HCT116 (cell line): ENCODE results near the gene ESPN. TPM values are rescaled to one million over a fixed set of nuclear protein-coding genes. Genes with fewer than 3 reads are reported as not detected.

Source experiments
- ATAC-seq: fragments of 200-7000 bp; cut with Tn5 transposase; 2 replicates; pipeline ENCODE4 v1.9.1; 2020; ENCODE audit warnings: mild to moderate bottlenecking, moderate library complexity
- BruUV-seq: library from RNA; stranded (reverse); fragments of 400-500 nt; replicated peaks from 2 replicates; lab custom pipeline; 2021; lab: Mats Ljungman, UMichigan
- CTCF ChIA-PET: fragments of 300-600 bp; sonication (Branson Sonifier 250); formaldehyde crosslinking; loops from one replicate; lab custom pipeline; 2021; ENCODE audit warnings: antibody characterized with exemption; lab: Charles Lee
- POLR2A ChIA-PET: fragments of 300-600, 350-600 bp; sonication (Branson Sonifier 250); formaldehyde crosslinking; loops from one replicate; lab custom pipeline; 2021; ENCODE audit warnings: antibody characterized with exemption; lab: Charles Lee
- RAD21 ChIA-PET, 2 experiments: fragments of 300-600 bp; sonication (Branson Sonifier 250); formaldehyde crosslinking; loops; one replicate each; lab custom pipeline; 2023; ENCODE audit warnings: low total read pairs in 2 of 2; ENCODE audit not compliant: uncharacterized antibody in 2 of 2, unreplicated experiment in 2 of 2, low non-redundant PET in 1 of 2; lab: Charles Lee
- DNase-seq: peaks from one replicate; pipeline ENCODE4 v3.0.0-alpha.2; 2010; ENCODE audit warnings: low read depth, low spot score
- H2AFZ ChIP-seq: fragments of 200-600 bp; shearing (Covaris generic), sonication (generic); 2 replicates; pipeline ENCODE4 v1.6.1; 2017; ENCODE audit warnings: low read depth, mixed run types, mixed read lengths, antibody characterized with exemption, low read length; ENCODE audit not compliant: poor library complexity, severe bottlenecking
- H3K27ac ChIP-seq: 2 replicates; pipeline ENCODE4 v1.5.1; 2012; ENCODE audit warnings: low read depth, low read length
- H3K27me3 ChIP-seq: fragments of 200-600 bp; sonication (generic); 2 replicates; pipeline ENCODE4 v1.6.1; 2016; ENCODE audit warnings: mixed run types, low read length, mixed read lengths; ENCODE audit not compliant: insufficient read depth
- H3K36me3 ChIP-seq, 2 experiments: fragments of 200-500 bp in 1 of 2; fragments of 200-600 bp in 1 of 2; sonication (Bioruptor generic) in 1 of 2; sonication (generic) in 1 of 2; 2 replicates each; pipeline versions ENCODE4 v1.5.1 to v1.6.1; 2014 to 2016; ENCODE audit warnings: low read length in 2 of 2, inconsistent platforms in 1 of 2, mixed read lengths in 1 of 2, mixed run types in 1 of 2; ENCODE audit not compliant: insufficient read depth in 2 of 2, control insufficient read depth in 1 of 2
- H3K4me1 ChIP-seq, 2 experiments: fragments of 200-600 bp in 1 of 2; sonication (generic) in 1 of 2; 2 replicates each; pipeline versions ENCODE4 v1.5.1 to v1.6.1; 2012 to 2017; ENCODE audit warnings: low read length in 2 of 2, inconsistent platforms in 1 of 2, mild to moderate bottlenecking in 1 of 2, mixed read lengths in 1 of 2, mixed run types in 1 of 2, moderate library complexity in 1 of 2; ENCODE audit not compliant: insufficient read depth in 2 of 2, control insufficient read depth in 1 of 2
- H3K4me2 ChIP-seq: fragments of 200-600 bp; sonication (generic); 2 replicates; pipeline ENCODE4 v1.6.1; 2017; ENCODE audit warnings: mixed run types, low read length, mixed read lengths
- H3K4me3 ChIP-seq, 2 experiments: fragments of 200-600 bp in 1 of 2; sonication (generic) in 1 of 2; replicated peaks in 1 of 2; 2 replicates each; pipeline ENCODE4 v1.5.1; 2011 to 2016; ENCODE audit warnings: low read length in 2 of 2, control low read depth in 1 of 2, low read depth in 1 of 2, mild to moderate bottlenecking in 1 of 2, mixed read lengths in 1 of 2, mixed run types in 1 of 2
- H3K79me2 ChIP-seq: fragments of 200-600 bp; sonication (generic); 2 replicates; pipeline ENCODE4 v1.6.1; 2017; ENCODE audit warnings: mild to moderate bottlenecking, mixed run types, low read length, moderate library complexity, mixed read lengths; ENCODE audit not compliant: insufficient read depth
- H3K9ac ChIP-seq: fragments of 200-600 bp; sonication (generic); 2 replicates; pipeline ENCODE4 v1.6.1; 2016; ENCODE audit warnings: low read length, mixed read lengths
- H3K9me2 ChIP-seq: fragments of 200-600 bp; sonication (generic), shearing (Covaris generic); 2 replicates; pipeline ENCODE4 v1.6.1; 2017; ENCODE audit warnings: mixed run types, mild to moderate bottlenecking, moderate library complexity; ENCODE audit not compliant: insufficient read depth
- H3K9me3 ChIP-seq, 2 experiments: fragments of 200-500 bp in 1 of 2; fragments of 200-600 bp in 1 of 2; sonication (Bioruptor generic) in 1 of 2; sonication (generic) in 1 of 2; 2 replicates each; pipeline ENCODE4 v1.6.1; 2014 to 2017; ENCODE audit warnings: low read length in 2 of 2, mixed read lengths in 2 of 2, inconsistent platforms in 1 of 2, low read depth in 1 of 2, mild to moderate bottlenecking in 1 of 2, mixed run types in 1 of 2, moderate library complexity in 1 of 2; ENCODE audit not compliant: control insufficient read depth in 1 of 2, insufficient read depth in 1 of 2
- H4K20me1 ChIP-seq: fragments of 200-600 bp; sonication (generic), shearing (Covaris generic); 2 replicates; pipeline ENCODE4 v1.6.1; 2017; ENCODE audit warnings: mixed run types, mild to moderate bottlenecking, moderate library complexity; ENCODE audit not compliant: insufficient read depth
- ATF3 ChIP-seq: IDR thresholded peaks from 2 replicates; pipeline ENCODE4 v1.6.1; 2012
- CEBPB ChIP-seq: IDR thresholded peaks from 2 replicates; pipeline ENCODE4 v1.6.1; 2012; ENCODE audit warnings: low read depth
- ELF1 ChIP-seq: IDR thresholded peaks from 2 replicates; pipeline ENCODE4 v1.6.1; 2012; ENCODE audit warnings: low read depth, borderline replicate concordance
- EZH2 ChIP-seq: fragments of 200-600 bp; sonication (generic); IDR thresholded peaks from 2 replicates; pipeline ENCODE4 v1.6.1; 2017; ENCODE audit warnings: antibody characterized with exemption, mixed run types
- FOSL1 ChIP-seq: IDR thresholded peaks from 2 replicates; pipeline ENCODE4 v1.6.1; 2012; ENCODE audit warnings: low read depth
- JUND ChIP-seq: IDR thresholded peaks from 2 replicates; pipeline ENCODE4 v1.6.1; 2012
- POLR2A ChIP-seq: IDR thresholded peaks from 2 replicates; pipeline ENCODE4 v1.7.0; 2011; ENCODE audit warnings: borderline replicate concordance; ENCODE audit not compliant: insufficient read depth, insufficient read length; ENCODE audit errors: extremely low read depth
- POLR2AphosphoS5 ChIP-seq: IDR thresholded peaks from 2 replicates; pipeline ENCODE4 v1.6.1; 2011; ENCODE audit warnings: mild to moderate bottlenecking, low read depth, low read length, moderate library complexity
- SIN3A ChIP-seq: IDR thresholded peaks from 2 replicates; pipeline ENCODE4 v1.6.1; 2012; ENCODE audit warnings: low read depth
- TCF7L2 ChIP-seq: IDR thresholded peaks from 2 replicates; pipeline ENCODE4 v1.7.0; 2011; ENCODE audit warnings: borderline replicate concordance, inconsistent platforms; ENCODE audit not compliant: insufficient read depth, insufficient read length; ENCODE audit errors: extremely low read depth
- ZFX ChIP-seq: fragments of 450-650 bp; IDR thresholded peaks from 2 replicates; pipeline ENCODE4 v1.6.1; 2017
- ZNF274 ChIP-seq: fragments of 200-500 bp; sonication (Bioruptor generic); IDR thresholded peaks from 2 replicates; pipeline ENCODE4 v1.6.1; 2014; ENCODE audit warnings: mild to moderate bottlenecking, low read depth, low read length, inconsistent platforms
- intact Hi-C: fragments of 100-400 bp; cut with micrococcal nuclease; formaldehyde crosslinking; loops from 2 replicates; pipeline ENCODE4 v1.10.0; 2022
- total RNA-seq: library from RNA; stranded (reverse); gene quantifications from one replicate; pipeline ENCODE4 v1.2.1, GENCODE V29; 2021; ENCODE audit not compliant: unreplicated experiment
- TF ChIP-seq, protein P1 (sequence below): IDR thresholded peaks from 2 replicates; pipeline ENCODE4 v1.6.1; 2012; ENCODE audit warnings: low read depth
- TF ChIP-seq, protein P2 (sequence below): IDR thresholded peaks from 2 replicates; pipeline ENCODE4 v1.6.1; 2012

ESPN gene
- total RNA-seq, 1 experiment from 2014 or later, result 114 TPM

DNA sequence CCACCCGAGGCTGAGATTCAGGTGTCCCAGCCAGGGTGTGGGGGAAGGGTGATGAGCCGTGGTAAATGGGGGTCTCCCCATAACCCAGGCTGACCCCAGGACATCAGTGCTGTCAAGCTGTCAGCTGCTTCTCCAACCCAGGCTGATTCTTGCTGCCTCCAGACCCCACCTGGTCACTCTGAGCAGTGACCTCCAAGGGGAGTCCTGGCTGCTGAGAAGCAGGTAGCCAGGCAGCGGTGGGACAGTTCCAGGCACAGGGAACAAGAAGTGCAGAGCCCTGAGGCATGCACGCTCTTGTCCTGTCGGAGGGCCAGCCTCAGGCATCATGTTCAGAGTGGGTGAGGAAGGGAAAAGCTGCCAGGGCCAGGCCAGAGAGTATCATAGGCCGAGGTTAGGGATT lies 1.1 kb downstream of the ESPN start (continued):
- TF ChIP-seq, protein P1, sequence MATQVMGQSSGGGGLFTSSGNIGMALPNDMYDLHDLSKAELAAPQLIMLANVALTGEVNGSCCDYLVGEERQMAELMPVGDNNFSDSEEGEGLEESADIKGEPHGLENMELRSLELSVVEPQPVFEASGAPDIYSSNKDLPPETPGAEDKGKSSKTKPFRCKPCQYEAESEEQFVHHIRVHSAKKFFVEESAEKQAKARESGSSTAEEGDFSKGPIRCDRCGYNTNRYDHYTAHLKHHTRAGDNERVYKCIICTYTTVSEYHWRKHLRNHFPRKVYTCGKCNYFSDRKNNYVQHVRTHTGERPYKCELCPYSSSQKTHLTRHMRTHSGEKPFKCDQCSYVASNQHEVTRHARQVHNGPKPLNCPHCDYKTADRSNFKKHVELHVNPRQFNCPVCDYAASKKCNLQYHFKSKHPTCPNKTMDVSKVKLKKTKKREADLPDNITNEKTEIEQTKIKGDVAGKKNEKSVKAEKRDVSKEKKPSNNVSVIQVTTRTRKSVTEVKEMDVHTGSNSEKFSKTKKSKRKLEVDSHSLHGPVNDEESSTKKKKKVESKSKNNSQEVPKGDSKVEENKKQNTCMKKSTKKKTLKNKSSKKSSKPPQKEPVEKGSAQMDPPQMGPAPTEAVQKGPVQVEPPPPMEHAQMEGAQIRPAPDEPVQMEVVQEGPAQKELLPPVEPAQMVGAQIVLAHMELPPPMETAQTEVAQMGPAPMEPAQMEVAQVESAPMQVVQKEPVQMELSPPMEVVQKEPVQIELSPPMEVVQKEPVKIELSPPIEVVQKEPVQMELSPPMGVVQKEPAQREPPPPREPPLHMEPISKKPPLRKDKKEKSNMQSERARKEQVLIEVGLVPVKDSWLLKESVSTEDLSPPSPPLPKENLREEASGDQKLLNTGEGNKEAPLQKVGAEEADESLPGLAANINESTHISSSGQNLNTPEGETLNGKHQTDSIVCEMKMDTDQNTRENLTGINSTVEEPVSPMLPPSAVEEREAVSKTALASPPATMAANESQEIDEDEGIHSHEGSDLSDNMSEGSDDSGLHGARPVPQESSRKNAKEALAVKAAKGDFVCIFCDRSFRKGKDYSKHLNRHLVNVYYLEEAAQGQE, result no peak
- TF ChIP-seq JUND (no peak), POLR2AphosphoS5 (no peak)

- Histone ChIP-seq H4K20me1 (no peaks in the 10 kb centered on the region), H3K9ac (peak overlapping the region; percentile 73), H3K79me2 (peaks cover 11% of the 10 kb centered on the region; the same call in 1 of the 2 replicates), H3K9me2 (no peaks in the 10 kb centered on the region), H2AFZ (no peak overlapping the region), H3K4me3 (peak overlapping the region; percentile 62 to 76; a peak in 2 of 4 replicates), H3K27ac (peak overlapping the region; percentile 81), H3K4me2 (peak overlapping the region; percentile 83), H3K9me3 (no peaks in the 10 kb centered on the region), H3K27me3 (no peaks in the 10 kb centered on the region), H3K4me1 (peaks cover 48 to 71% of the 10 kb centered on the region in 2 experiments), H3K36me3 (no peaks in the 10 kb centered on the region)
- ChIA-PET CTCF (interaction anchor here (2.7 kb wide), 1 partner anchor 12 kb away, joined by 19 read pairs; no protein-coding TSS in a partner anchor), POLR2A (interaction anchor here (0.7 to 0.9 kb wide), 2 partner anchors 11 to 14 kb away, joined by 3 to 4 read pairs; no protein-coding TSS in a partner anchor), RAD21 (no interaction called here)
- BruUV-seq, result no TSS peak
- no peak for ATAC-seq
- no peak for DNase-seq
- intact Hi-C loops, result no loop called here
- TF ChIP-seq JUND (no peak), SIN3A (no peak), CEBPB (no peak), ZNF274 (no peak), ZFX (no peak), POLR2AphosphoS5 (no peak), ELF1 (no peak), POLR2A (no peak), ATF3 (no peak), EZH2 (no peak), FOSL1 (no peak), TCF7L2 (no peak)
- TF ChIP-seq, protein P2, sequence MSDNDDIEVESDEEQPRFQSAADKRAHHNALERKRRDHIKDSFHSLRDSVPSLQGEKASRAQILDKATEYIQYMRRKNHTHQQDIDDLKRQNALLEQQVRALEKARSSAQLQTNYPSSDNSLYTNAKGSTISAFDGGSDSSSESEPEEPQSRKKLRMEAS, result no peak
- TF ChIP-seq, protein P1, result no peak
These were observed 1.8 kb downstream of the ESPN start for GRCh38 chr1:6426277-6426971.
